HG03342 (cell line): ENCODE measurements around the gene MT1M.
"Not testable (repeated sequence)": the region's sequence is repeated elsewhere in the genome, so short reads cannot be mapped to it uniquely, and the experiment has no call there.

Experiments
- ATAC-seq: cut with Tn5 transposase; IDR thresholded peaks from one replicate; pipeline ENCODE4 v1.9.1; 2021; ENCODE audit warnings: mild to moderate bottlenecking, moderate library complexity; ENCODE audit not compliant: unreplicated experiment

The MT1M gene

DNA sequence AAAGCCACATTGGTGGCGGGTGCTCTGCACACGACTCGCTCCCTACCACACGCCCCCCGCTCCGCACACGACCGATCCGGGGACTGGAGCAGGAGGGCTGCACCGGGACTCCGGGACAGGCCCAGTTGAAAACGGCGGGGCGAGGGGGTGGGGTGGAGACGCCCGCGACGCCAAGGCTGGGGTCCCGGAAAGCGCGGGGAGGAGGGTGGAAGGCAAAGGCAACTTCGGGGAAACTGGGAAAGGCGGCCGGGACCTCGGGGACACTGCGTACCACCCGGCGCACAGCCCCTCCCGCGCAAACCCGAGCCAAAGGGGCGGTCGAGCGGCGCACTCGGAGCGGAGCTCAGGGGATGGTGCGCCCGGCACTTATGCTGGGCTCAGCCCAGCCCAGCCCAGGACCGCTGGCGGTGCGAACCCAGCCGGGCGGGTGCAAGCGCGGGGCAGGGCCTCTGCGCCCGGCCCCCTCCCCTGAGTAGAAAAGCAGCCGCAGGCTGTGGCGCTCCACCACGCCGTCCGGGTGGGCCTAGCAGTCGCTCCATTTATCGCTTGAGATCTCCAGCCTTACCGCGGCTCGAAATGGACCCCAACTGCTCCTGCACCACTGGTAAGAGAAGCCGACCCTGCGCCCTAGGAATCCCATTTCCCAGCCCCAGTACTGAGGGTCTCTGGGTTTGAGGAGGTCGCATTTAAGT lies at the start of gene MT1M:
Gene MT1M, plus strand, starts transcription at position 504 of the 692 bp plus-strand sequence. Its CDS starts 73 bp downstream, at position 577.
- ATAC-seq: no peak

DNA sequence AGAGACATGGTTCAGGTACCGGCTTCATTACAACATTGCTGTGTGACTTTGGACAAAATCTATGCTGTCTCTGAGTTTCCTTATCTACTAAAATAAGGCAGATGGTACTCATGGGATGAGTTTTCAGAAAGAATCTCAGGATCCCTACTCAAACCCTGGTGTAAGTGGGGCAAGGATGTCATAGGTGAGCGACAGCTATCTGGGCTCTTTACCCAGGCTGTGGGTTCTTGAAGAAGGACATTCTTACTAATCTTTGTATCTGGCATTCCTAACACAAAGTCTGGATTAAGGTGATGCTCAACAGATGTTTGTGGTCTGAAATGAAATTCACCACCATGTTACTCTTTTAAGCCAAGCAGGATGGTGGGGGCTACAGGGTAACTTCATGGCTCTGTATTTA lies 49.5 kb upstream of the MT1M start:
- not testable (repeated sequence) for ATAC-seq

DNA sequence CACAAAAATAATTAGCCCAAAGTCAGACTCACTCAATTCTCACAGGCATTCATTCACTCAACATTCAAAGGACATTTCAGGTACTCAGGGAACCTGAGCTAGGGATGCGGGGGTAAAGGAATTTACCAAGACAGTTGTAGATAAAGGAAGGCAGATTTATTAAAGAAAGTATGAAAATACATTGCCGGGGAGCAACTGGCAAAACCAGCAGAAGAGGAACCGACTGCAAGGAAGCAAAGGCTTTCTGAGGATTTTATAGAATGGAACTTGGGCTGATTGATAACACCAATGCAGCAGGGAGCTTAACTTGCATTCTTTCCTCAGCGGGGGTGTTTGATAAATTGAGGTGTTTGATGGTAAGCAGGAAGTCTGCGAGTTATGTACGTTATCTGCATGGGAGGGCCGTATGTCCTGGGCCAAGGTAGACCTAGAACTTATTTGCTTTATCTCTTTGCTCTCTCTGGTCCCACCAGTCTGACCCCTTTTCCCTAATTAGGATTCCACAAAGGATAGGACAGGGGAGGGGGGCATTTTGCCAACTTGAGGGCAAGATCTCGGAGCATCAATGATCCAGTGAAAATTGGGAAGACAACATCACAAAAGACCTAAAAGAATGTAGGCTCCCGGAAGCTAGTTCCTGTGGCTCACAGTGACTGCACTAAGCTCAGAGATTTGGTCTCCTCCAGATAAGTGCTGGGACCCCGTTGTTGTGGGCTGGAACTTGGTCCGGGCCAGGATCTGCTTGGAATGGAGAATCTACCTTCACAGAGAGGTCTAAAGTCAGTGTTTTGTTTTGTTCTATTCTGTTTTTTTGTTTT lies 48.9 kb upstream of the MT1M start:
- ATAC-seq: no peak

DNA sequence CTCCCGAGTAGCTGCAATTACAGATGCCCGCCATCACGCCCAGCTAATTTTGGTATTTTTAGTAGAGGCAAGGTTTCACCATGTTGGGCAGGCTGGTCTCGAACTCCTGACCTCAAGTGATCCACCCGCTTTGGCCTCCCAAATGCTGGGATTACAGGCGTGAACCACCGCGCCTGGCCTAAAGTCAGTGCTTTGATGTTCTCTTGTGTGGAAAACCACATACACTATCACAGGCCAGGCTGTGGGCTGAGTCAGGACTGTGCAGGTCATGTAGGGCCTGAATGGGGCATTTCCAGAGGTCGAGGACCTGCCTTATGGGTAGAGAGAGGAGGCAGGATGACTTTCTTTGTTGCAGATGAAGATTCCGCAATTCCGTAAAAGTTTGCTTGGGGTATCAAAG lies 48.2 kb upstream of the MT1M start:
- no peak for ATAC-seq

DNA sequence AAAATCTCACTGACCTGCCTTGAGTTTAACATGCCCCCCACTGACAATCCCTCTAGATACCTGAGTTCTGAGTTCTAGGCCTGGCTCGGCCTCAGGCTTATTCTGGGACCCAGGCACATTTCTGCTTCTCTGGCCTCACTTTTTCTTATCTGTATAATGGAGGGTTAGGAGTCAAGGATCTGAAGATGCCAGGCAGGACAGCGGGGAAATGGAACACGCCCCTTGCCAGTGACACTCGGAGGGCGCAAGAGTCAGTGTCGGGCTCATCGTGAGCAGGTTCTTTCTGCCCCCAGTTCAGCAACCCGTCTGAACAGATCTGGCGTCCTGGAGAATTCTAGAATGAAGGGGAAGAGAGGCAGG lies 43.7 kb upstream of the MT1M start:
- ATAC-seq: no peak

DNA sequence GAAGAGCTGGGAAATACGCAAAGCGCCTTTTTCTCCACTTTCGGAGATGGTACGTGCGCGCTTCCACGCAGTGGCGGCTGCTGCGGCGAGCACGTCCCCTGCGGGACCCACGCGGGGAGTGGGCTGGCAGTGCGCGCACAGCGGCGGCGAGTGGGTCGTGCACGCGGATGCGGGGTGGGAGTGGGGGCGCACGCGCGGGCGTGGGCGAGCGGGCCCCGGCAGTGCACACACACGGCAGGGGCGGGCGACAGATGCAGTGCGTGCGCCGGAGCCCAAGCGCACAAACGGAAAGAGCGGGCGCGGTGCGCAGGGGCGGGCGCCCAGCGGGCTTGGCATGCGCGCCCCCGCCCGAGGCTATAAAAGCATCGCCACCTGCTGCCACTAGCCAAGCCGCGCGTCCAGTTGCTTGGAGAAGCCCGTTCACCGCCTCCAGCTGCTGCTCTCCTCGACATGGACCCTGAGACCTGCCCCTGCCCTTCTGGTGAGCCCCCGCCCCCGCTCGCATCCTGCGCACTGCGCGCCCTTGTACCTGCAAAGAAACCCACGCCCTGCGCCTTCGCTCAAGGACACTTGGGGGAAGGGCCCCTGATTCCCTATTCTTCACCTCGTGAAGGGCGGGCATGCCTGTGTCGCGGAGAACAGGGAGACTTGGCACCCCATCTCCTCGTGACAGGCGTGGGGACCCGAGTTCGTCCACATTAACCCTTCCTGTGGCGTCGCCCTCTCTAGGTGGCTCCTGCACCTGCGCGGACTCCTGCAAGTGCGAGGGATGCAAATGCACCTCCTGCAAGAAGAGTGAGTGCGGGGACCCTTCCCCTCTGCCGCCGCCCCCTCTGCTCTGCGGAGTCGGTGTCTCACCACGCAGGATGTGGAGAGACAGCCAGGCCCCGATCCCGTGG lies 43.1 kb upstream of the MT1M start, which contains the start of gene MT3:
Gene MT3, plus strand, starts transcription at position 388 of the 899 bp plus-strand sequence. Its CDS starts 63 bp downstream, at position 451.
- ATAC-seq: no peak

DNA sequence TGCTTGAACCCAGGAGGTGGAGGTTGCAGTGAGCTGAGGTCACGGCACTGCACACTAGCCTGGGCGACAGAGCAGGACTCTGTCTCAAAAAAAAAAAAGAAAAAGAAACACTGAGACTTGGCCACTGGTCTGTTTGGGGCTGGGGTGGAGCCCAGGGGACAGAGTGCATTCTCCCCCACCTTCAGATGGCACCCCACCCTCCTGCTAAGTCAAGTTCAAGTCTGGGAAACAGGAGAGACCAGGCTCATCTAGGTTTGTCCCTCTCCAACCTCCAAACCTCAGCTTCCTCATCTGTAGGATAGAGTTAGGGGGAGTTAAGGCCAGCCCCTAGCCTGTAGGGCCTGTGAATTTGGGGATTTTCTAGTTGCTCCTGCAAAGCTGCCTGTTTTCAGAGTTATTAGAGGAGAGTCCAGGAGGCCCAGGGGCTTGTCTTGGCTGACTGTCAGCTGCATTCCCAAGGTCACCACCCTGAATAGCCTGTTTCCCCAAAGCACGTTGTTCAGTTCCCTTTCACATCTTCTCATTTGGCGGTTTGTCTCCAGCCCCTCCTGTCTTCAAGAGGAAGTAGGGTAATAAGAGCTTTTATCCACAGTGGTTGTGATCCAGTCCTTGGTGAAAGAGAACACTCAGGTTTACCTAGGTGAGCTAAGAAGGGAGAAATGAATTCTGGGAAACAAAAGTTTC lies 40.9 kb upstream of the MT1M start:
- no peak for ATAC-seq

DNA sequence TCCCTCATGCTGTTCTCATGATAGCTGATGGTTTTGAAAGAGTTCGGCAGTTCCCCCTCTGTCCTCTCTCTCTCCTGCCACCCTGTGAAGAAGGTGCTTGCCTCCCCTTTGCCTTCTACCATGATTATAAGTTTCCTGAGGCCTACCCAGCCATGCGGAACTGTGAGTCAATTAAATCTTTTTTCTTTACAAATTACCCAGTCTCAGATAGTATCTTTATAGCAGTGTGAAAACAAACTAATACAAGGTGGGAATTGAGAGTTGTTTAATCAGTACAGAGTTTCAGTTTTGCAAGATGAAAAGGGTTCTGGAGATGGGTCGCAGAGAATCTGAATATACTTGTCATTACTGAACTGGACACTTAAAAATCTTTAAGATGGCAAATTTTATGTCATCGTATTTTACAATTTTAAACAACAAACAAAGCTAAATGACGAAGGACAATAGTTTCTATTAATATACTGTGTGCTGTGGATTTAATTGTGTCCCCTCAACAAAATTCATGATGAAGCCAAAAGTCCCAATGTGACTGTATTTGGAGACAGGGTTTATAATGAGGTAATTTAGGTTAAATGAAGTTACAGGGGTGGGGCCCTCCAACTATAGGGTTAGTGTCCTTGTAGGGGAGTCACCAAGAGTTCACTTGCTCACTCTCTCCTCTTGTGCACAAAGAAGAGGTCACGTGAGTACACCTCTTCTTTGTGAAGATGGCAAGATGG lies 38.7 kb upstream of the MT1M start:
- no peak for ATAC-seq

DNA sequence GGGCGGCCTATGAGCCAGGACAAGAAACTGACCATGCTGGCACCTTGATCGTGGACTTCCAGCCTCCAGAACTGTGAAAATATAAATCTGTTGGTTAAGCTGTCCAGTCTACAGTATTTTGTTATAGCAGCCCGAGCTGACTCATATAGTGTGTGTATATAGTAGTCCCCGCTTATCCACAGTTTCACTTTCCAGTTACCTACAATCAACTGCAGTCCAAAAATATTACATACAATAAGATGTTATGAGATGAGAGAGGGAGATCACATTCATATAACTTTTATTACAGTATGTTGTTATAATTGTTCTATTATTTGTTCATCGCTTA lies 38.2 kb upstream of the MT1M start:
- no peak for ATAC-seq

DNA sequence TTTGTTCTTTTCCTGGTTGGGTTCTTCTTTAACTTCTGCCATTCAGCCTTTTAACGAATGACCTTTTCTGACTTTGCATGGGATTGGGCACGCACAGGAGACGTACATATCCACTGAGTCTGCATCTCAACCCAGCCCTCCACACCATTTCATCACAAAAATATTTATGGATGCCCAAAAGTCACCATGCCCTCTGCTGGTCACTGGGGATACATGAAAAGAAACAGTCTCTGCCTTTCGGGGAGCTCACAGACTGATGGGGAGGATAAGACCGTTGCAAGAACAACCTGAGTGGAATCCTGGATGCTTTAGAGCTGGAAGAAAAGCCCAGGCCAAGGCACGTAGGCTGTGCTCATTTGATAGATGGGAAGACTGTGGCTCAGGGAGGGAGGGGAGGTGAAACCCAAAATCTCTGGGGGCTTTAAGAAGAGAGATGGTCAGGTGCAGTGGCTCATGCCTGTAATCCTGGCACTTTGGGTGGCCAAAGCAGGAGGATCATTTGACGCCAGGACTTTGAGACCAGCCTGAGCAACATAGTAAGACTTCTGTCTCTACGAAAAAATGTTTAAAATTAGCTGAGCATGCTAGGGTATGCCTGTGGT lies 32.0 kb upstream of the MT1M start:
- ATAC-seq: no peak

DNA sequence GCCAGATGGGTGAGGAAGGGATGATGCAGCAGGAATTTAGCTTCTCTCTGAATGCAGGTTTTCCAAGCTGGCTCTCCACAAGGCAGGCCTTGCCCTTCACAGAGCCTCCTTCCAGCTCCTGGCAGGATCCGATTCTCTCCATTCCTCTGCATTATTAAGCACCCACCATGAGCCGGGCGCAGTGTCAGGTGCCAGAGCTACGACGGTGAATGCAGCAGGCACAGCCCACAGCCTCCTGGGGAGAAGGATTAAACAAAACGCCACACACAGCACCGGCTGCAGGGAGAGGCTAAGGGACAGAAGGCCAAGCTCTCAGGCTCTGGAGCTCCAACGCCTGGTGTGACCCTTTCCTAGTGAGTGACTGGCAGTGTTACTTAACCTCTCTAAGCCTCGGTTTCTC lies 31.1 kb upstream of the MT1M start:
- no peak for ATAC-seq

DNA sequence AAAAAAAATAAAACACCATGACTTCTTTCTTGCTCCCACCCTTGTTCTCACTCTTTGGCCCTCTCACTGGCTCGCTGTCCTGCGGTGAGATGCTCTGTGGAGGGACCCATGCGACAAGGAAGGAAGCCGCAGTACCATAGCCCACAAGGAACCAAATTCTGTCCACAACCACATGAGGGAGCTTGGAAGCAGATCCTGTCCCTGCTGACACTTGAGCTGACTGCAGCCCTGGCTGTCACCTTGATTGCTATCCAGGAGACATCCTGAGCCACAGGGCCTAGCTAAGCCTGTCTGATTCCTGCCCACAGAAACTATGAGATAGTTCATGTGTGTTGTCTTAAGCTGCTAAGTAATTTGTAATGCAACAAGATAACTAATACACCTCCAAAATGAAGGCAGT lies 28.9 kb upstream of the MT1M start:
- no peak for ATAC-seq

DNA sequence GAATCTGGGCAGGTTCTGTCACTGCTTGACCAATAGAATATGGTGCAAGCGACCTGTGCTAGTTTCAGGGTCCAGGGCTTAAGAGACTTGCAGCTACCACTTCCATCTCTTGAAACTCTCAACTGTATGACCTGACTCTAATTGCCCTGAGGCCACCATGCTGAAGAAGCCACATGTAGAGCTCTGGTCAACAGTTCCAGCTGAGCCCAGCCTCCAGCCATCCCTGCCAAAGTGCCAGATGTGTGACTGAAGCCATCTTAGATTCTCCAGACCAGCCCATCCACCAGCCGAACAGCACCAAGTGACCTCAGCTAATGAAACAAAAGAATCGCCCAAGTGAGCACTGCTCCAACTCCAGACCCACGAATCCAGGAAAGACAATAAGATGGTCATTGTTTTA lies 27.5 kb upstream of the MT1M start:
- no peak for ATAC-seq

DNA sequence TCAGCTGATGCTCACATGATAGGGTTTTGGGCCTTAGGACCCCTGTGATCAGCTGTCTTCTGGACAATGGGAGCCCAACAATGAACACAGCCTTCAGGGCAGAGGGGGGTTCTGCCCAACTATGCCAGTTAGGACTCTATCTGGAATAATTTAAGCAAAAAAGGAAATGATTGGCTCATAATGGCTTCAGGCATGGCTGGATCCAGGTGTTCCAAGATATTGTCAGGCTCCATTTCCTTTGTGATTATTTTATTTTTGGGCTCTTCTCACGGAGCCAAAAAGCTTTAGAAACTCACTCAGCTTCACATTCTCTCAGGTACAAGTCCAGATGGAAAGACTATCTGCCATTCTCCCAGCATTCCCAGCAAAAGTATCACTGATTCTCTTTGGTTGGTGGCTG lies 27.0 kb upstream of the MT1M start:
- no peak for ATAC-seq

DNA sequence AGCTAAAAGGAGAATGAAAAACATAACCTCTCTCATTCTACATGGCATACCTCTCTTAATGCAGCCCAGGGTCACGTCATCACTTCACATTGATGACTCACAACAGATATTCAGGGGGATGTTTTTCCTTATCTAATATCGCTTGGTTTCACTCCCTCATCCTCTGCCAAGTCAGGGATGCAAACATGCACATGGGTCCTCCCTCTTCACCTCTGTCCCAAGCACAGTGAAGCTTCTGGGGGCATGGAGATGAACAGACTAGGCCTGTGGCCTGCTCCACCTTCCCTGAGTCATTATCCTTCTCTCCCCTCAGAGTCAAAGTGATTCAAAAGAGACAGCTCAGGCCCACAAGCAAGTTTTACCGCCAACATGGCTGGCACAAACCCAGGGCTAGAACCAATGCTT lies 26.4 kb upstream of the MT1M start:
- no peak for ATAC-seq

DNA sequence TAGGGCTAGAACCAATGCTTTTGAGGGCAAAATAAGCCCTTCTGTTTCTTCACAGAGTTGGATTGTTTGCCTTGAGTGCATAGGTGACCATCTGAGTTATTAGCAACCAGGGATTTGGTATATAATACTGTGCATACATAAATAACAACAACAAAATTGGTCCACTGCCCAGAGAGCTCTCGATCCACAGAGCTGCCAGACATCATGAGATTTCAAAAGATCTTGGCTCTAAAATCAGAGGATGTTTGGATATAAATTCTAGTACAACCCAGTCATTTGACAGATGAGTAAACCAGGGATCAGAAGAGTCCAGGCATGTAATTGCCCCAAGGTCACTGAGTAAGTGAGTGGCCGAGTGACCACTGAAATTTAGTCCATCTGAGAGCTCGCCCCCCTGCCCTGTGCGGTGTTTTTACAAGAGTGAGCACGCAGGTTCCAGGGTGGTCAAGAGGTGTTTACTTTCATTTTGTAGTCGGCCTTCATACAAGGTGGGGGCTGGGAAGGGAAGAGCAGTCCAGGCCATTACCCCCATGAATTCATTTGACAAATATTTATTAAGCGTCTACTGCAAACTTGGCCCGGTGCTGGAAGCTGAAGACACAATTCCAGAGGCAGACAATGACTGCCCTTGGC lies 25.9 kb upstream of the MT1M start:
- no peak for ATAC-seq

DNA sequence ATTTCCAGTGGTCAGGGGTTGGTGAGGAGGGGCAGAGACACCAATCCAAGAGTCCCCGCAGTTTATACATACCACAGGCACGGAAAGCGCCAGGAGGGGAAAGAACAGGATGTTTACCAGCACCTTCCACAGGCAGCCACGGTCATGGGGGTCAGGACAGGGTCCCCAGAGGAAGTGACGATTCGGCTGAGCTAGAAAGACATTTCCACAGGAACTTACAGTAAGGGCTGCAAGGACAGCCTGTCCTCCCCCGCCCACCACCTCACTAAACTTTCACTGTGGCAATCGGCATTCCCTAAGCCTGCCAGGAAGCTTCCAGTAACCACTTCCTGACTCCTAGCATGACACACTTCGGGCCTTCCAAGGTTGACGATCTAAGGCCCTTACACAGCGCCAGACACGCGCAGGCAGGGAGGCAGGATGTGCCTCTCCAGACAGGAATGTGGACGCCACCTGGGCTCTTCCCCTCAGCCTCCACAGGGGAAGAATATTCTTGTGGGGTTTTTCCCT lies 25.3 kb upstream of the MT1M start:
- no peak for ATAC-seq

DNA sequence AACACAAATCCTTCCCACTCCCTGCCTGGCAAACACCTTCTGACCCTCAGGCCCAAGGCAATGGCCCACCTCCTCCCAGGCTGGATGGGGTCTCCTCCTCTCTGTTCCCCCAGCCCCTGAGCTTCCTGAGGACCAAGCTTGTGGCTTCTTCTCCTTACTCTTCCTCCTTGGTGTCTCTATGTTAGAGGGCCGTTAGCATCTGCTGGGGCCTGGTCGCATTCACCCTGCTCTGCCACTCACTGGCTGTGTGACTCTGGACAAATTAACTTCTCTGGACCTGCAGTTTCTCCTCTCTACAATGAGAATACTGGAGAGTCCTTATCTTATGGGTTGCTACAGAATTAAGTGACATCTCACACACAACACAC lies 24.8 kb upstream of the MT1M start:
- ATAC-seq: no peak
